ENCODE results near the gene CHST5.

The CHST5 gene

DNA sequence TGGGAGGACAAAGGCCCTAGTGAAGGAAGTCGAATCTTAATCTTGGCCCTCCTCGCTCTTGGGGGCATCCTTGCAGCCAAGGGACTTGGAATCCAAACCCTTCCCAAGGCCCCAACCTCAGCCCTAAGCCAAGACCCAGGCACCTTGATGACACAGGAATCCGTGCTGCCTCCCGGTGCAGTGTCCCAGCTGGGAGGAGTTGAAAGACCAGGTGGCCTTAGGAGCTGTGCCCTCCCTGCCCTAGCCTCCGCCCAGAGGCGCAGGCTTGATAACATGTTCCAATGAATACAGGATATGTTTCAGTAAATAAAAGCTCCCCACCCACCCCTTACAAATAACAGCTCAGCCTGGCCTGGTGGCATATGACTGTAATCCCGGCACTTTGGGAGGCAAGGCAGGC, at the start of gene CHST5:
TSS of gene CHST5 (minus strand) at position 208 of the 400 bp plus-strand sequence. CDS start 5,724 bp downstream, outside the sequence.
- DNase-seq = no peak

GRCh38 chr16:75584108-75584507, 48.2 kb upstream of the CHST5 start:
- no peak for DNase-seq

DNA sequence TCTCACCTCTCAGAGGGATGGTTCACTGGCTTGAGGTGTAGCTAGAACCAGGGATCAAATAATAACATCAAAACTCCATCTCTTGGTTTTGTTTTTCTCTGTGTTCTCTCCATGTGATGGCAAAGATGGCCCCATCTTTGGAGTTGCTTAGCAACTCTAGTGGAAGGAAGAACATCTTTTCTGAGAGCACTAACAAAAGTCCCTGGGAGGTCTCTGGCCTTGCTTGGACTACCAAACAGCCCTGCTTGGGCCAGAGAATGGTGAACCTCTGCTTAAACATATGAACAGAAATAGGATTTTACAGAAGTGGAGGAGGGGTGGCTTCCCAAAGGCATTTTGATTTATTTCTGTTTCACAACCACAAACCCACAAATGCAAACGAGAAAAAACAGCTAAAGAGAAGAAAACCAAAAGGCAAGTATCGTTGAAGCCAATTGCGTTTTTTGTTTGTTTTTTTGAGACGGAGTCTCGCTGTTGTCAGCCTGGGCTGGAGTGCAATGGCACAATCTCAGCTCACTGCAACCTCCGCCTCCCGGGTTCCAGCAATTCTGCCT, 43.5 kb upstream of the CHST5 start:
- no peak for DNase-seq

- DNase-seq = no peak
These were observed 42.8 kb upstream of the CHST5 start for GRCh38 chr16:75578725-75579124.

- no peak for DNase-seq
These were observed 42.3 kb upstream of the CHST5 start for GRCh38 chr16:75578212-75578611.

DNA sequence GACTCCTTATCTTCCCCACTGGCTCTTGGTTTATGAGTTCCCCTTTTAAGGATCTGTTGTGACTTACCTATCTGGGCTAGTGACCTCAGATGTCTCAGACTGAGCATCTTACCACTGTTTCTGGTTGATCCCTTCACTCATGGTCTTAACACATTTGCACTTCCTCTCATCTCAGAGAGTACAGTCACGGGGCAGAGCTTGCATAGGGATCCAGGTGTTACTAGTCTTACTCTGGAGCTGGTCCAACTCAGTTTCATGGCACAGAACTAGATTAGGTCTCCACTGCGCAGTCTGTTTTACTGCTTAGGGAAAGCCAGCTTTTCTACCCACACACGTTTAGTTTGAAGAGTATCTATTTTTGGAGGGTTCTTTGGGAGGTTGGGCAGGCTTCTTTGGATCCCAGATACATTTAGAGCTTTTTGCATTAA, 40.5 kb upstream of the CHST5 start:
- DNase-seq = no peak

GRCh38 chr16:75575958-75576357, 40.0 kb upstream of the CHST5 start:
- no peak for DNase-seq

DNA sequence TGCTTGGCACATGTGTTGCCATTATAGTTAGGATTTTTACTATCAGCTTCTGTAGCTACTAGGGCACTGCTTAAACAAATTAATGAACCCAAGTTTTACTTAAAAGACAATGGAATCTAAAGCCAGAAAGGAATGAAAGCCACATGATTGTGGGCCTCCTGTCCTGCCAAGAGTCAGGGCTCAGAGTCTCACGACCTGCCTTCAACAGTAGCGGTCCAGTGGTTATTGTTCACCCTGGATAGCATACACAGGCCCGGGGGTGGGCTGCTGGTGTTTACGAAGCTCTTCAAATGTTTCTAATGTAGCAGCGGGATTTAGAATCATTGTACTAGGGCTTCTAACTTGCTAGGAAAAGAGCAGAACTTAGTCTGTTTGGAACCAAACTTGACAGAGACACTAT, 38.0 kb upstream of the CHST5 start:
- no peak for DNase-seq

DNA sequence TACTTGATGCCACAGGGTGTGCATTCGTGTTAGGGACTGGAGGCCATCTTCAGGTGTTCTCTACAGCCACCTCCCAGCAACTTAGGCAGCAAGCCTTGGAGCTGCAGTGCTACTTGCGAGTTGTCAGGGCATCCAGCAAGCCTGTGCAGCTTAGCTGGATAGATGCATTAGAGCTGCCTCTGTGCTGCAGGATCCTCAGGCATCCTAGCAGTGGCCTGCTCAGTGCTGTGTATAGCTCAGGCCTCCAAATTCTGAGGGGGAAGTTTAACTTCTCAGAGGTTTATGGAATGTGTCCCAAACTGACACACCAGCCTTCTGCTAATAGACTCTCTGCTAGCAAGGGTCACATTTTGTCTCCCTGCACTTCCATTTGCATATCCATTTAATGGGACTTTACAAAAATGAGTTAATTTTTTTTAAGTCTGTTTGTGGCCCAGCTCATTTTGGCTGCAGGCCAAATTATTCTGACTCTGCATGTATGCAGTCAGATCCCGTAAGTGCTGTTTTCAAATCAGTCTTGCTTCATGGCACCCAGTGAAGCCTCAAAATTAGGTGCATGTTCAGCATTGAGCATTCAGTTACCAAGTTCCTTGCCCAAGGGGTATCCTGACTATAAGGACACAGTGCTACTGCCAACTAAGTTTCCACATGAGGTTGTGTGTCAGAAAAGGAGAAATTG, 37.1 kb upstream of the CHST5 start:
- DNase-seq = no peak

GRCh38 chr16:75570396-75571065, 34.6 kb upstream of the CHST5 start:
- no peak for DNase-seq

DNA sequence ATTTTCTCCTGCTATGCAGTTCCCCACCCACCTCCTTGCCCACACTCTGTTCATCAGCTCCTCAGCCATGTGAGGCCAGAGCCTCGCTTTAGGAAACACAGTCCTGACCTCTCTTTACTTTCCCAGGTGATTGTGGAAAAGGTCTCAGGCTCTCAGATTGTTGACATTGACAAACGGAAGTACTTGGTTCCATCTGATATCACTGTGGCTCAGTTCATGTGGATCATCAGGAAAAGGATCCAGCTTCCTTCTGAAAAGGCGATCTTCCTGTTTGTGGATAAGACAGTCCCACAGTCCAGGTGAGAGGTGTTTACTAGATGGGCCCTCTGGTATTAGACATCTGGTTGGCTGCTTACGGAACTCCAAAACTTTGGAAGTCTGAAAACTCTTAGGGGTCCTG, 32.0 kb upstream of the CHST5 start:
- DNase-seq = no peak

- DNase-seq = peak; percentile 21 to 28
These were observed 30.9 kb upstream of the CHST5 start for GRCh38 chr16:75566758-75567255.

DNA sequence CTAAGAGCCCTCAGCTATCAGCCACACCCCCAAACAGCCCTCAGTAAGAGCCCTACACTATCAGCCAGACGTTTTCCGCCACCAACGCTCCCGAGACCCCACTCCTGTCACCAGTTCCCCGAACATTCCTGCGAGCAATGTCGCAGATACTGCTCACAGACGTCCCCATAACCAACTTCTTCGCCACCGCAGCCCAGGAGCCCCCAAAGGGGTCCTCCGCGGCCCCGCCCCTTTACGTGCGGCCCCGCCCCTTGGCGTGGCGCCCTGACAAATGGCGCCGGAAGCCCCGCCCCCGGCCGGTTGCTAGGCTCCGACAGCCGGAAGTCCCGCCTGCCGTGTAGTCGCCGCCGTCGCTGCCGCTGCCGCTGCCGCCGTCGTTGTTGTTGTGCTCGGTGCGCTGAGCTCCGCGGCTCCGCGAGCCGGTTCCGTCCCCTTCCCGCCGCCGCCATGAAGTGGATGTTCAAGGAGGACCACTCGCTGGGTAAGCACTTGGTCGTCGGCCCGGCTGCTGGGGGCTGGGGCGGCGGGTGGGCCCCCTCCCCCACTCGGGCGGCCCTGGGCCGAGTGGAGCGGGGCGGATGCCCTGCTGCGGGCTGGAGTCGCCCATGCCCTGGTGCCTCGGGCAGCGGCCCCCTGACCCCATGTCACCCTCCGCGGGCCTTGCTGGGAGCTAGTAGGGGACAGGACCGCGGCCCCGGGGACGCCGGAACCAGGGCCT, 30.3 kb upstream of the CHST5 start, which contains the start of gene GABARAPL2:
TSS of gene GABARAPL2 (plus strand) at position 340 of the 718 bp plus-strand sequence. CDS start at position 448, 108 bp downstream.
- DNase-seq = peak; percentile 93

DNA sequence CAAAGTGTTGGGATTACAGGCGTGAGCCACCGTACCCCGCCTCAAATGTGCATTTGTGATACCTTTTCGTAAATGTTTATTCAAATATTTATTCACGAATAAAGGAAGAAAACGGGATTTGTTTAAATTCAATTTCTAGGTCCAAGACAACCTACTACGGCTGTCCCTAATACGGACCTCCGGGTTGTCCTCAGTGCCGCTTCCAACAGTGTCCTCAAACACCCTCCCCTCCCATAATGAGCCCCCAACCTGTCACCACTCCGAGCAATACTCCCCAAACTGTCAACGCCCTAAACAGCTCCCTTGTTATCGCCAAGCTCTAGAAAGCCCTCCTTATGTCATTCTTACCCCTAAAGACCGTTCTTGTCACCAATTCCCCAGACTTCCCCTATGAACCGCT, 29.7 kb upstream of the CHST5 start:
- no peak for DNase-seq

DNA sequence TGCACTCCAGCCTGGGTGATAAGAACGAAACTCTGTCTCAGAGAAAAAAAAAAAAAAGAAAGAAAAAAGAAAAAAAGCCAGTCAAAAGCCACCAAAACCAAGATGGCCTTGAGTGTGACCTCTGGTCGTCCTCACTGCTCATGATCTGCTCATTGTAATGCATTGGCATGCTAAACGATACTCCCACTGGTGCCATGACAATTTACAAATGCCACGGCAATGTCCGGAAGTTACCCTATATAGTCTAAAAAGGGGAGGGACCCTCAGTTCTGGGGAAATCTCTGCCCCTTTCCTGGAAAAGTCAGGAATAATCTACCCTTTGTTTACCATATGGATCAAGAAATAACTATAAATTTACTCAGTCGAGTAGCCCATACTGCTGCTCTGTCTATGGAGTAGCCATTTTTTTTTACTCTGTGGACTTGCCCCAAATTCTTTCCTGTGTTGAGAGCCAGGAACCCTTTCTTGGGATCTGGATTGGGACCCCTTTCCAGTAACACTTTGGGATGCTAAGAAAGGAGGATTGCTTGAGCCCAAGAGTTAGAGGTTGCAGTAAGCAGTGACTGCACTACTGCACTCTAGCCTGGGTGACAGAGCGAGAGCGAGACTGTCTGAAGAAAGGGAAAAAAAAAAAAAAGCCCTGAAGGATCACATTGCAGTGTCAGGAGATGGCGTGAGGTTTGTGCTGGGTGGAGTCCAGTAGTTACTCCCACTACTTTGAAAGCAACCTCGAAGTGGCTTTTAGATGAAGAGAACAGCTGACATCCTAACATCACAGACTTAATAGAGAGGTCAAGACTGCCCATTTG, 23.9 kb upstream of the CHST5 start:
- no peak for DNase-seq

DNA sequence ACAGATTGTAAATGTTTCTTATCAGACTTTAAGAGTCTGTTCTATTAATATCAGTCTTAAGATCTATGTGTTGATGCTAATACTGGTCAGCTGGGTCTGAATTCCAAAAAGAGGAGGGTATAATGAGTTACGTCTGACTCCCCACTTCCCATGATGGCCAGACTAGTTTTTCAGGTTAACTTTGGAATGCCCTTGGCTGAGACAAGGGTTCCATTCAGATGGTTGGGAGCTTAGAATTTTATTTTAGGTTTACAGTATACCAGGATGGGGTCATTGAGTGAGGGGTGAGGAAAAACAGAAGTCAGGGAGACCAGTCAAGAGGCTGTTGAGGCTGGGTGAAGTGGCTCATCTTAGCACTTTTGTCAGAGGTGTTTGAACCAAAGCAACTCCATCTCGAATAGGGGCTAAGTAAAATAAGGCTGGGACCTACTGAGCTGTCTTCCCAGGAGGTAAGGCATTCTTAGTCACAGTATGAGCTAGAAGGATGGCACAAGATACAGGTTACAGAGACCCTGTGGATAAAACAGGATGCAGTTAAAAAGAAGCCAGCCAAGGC, 23.0 kb upstream of the CHST5 start:
- no peak for DNase-seq

- DNase-seq = no peak
These were observed 20.6 kb upstream of the CHST5 start for GRCh38 chr16:75556431-75556950.

- DNase-seq = peak; percentile 98
These were observed 20.0 kb upstream of the CHST5 start, which contains the start of gene TMEM231 for GRCh38 chr16:75555707-75556430. TMEM231 (minus strand) TSS chr16:75556252; CDS start chr16:75556209, 43 bp downstream.

- peak in 1 of 2 donors; percentile 29 for DNase-seq
These were observed 19.4 kb upstream of the CHST5 start for GRCh38 chr16:75555213-75555706.

DNA sequence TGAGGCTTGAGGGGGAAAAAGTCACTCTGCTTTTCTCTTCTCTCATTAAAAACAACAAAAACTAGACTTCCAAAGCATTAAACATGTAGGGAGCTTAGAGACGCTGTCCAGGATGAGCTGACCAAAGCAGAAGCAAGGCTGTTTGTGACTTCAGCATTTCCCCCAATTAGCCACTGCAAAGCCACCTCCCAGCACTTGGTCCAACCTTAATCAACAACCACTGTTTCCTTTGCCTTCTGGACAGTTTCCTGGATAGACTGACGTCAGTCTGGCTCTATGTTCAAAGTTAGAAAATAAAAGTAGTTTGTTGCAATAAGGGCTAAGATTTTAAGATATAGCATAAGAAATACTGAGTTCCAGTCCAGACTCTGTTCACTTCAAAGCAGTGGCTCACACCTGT, 17.0 kb upstream of the CHST5 start:
- no peak for DNase-seq

GRCh38 chr16:75550211-75550662, 14.3 kb upstream of the CHST5 start:
- peak in 1 of 2 donors; percentile 20 for DNase-seq

Measured in stimulated activated CD4-positive, alpha-beta T cell treated with anti-CD3 and anti-CD28 coated beads, Interleukin-2, amount 100 ng/mL, for 24 hours (primary cell).